GM19324 (cell line): Measurements from ENCODE around the gene SLC35B1.
A peak's percentile ranks its signal among the peaks of the same experiment; 100 is the strongest.

Source experiments
- ATAC-seq: cut with Tn5 transposase; IDR thresholded peaks from one replicate; pipeline ENCODE4 v1.9.1; 2021; ENCODE audit warnings: mild to moderate bottlenecking, moderate library complexity; ENCODE audit not compliant: unreplicated experiment, low FRiP score

Gene SLC35B1

DNA sequence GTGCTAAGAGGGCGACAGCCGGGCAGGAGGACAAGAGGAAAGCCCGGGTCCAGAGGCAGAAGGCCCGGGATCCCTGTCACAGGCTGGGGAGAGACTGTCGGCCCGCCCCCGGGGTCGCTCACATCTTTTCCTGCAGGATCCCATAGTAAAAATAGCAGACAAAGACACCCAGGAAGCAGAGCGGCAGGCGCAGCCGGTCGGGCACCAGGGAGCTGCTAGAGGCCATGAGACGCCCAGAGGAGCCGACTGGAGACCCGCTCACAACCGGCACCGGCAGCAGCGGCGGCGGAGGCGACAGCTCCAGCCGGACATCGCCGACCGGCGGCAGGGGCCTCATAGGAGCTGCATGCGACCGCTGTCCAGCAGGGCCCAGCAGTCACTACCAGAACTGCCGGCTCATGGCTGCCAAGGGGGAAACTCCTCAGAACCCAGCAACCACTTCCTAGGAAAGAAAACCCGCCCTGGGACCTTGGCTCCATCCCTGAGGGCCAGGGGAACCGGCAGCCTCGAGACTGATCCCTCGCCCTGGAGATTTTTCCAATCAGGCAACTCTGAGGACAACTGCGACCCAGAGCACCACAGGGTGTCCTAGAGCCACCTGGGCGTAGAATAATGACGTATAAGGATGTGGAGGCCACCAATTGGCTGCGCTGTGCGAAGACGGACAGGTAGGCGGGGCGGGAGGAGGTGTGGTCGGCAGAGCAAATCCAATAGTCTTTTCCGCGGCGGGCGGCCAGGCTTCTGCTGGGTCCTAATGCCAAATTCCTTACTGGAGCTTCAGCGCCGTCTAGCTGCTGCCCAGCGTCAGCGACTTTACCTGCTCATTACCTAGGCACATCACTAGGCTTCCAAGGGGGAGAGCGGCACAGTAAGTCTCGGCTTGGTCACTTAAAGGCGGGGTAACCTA is at the start of gene SLC35B1:
TSS of gene SLC35B1 (minus strand) at position 357 of the 907 bp plus-strand sequence. CDS start at position 226, 131 bp downstream.
- peak; percentile 93 for ATAC-seq

- no peak for ATAC-seq
Measured at GRCh38 chr17:49757151-49757777, 49.5 kb upstream of the SLC35B1 start.

DNA sequence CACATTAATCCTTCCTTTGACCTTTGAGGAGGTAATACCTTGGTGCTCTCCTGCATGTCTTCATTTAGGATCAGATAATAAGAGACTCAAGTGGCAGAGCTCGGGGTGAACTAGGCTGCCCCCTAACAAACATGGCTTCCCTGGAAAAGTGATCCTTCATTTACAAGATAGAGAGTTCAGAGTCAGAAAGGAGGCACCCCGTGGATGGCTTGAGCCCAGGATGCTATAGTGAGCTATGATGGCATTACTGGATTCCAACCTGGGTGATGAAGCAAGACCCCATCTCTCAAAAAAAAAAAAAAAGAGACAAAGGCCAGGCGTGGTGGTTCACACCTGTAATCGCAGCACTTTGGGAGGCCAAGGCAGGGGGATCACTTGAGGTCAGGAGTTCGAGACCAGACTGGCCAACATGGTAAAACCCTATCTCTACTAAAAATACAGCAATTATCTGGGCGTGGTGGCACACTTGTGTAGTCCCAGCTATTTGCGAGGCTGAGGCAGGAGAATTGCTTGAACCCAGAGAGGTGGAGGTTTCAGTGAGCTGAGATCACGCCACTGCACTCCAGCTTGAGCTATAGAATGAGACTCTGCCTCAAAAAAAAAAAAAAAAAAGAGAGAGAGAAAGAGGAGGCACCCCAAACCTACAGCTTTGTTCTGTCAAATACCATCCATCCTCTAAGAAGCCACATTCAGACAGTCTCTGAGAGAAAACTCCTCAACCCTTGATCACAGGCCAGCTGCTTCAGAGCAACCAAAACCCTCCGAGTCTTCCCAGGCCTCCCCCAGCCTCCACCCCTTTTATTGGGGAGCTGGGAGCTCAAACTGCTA is 48.8 kb upstream of the SLC35B1 start:
- no peak for ATAC-seq

- ATAC-seq, result no peak
Measured at GRCh38 chr17:49755663-49756283, 48.0 kb upstream of the SLC35B1 start.

GRCh38 chr17:49753959-49754391 is 46.2 kb upstream of the SLC35B1 start:
- ATAC-seq, result no peak

- no peak for ATAC-seq
Measured at GRCh38 chr17:49752508-49752907, 44.7 kb upstream of the SLC35B1 start.

GRCh38 chr17:49749730-49750129 is 42.0 kb upstream of the SLC35B1 start:
- no peak for ATAC-seq

- peak; percentile 69 for ATAC-seq
Measured at GRCh38 chr17:49748791-49749190, 41.0 kb upstream of the SLC35B1 start.

DNA sequence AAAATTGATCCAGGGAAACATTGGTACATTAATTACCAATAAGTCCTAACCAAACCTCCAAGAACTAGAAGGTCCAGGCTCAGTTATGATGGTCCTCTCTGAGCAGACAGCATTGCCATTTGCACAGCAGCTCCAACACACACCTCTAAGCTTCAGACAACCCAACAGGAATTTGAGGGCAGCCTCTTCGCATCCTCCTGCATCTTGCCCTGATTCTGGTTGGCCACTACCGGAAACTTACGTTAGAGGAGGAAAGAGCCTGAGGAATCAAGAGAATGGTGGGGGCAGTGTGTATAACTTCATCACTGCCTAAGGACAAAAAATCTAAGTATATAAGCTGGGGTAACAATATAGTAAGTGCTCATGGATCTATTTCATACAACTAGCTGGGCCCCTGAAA is 40.5 kb upstream of the SLC35B1 start:
- ATAC-seq, result no peak

DNA sequence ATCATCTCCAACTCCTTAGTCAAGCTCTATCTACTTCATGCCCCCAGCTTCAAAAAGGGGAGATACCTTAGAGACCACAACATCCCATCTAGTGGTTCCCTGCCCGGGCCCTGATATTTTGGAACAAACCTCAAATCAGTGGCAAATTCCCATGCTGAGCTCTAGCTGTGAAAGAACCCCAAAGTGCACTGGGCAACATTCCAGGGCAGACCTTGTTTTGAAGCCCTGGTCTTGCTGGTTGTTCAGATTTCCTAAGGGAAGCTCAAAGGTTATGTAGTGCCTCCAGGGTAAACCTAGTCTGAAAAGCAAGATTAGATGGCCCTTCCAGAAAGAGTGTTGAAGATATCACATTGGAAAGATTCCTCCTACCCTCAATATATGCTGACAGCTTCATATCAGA is 39.9 kb upstream of the SLC35B1 start:
- ATAC-seq, result no peak

DNA sequence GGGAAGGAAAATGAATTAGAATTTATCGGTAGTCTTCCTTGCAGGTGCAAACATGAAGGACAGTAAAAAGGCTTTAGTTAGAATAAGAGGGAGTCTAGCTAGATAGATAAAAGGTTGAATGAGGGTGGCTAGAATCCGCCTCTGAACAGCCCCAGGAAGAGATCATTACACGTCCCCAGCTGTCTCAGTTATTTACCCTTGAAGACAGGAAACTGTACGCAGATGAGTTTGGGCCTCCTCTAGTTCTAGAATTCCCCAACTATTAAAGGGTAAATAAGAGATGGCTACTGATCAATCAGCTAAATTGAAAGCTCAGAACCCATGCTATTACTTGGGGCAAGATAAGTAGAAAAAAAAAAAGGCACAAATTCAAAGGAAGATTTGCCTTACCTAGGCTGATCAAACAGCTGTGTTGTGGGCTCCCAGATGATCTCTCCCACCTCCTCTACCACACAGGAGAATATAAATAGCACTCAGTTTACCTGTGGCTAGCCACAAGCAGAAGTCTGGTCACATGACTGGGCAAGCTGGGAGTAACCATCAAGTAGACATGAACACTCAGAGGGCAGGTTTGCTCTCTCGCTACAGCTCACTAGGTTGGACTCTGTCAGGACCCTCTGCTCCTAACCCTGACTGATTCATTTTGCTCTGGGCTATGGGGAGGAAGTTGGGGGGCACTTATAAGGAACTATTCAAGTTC is 39.2 kb upstream of the SLC35B1 start:
- ATAC-seq, result peak; percentile 59

GRCh38 chr17:49745175-49746139 is 37.7 kb upstream of the SLC35B1 start:
- no peak for ATAC-seq

GRCh38 chr17:49742166-49742638 is 34.4 kb upstream of the SLC35B1 start:
- no peak for ATAC-seq

- ATAC-seq, result no peak
Measured at GRCh38 chr17:49741692-49742076, 33.9 kb upstream of the SLC35B1 start.

DNA sequence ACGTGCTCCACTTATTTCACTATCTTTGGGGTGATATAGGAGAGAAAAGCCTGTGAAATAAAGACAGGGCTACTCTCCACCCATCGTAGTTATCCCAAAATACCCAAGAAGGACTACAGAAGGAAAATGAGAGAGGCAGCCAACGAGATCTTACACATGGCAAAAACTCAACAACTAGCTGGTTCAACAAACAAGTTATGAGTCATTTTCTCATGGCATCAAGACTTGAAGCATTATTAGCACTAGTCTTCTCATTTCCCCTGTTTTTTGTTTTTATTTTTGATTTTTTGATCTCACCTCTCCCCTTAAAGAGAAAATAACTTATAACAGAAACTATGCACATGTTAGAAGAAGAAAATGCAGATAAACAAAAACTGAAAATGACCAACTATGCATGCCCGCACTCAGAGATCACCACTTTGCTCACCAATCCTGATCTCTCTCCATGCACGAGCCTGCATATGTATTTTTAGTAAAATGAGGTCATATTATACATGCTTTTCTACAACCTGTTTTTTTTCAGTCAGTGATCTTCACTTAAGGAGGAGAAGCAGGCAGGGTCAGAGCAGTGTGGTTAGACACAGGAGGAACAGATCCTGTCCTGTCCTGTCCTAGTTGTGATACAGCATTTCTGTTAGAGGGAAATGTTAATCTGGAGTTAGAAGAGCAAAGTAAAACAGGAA is 33.4 kb upstream of the SLC35B1 start:
- ATAC-seq, result no peak

GRCh38 chr17:49739641-49740271 is 32.0 kb upstream of the SLC35B1 start:
- ATAC-seq, result peak; percentile 69

DNA sequence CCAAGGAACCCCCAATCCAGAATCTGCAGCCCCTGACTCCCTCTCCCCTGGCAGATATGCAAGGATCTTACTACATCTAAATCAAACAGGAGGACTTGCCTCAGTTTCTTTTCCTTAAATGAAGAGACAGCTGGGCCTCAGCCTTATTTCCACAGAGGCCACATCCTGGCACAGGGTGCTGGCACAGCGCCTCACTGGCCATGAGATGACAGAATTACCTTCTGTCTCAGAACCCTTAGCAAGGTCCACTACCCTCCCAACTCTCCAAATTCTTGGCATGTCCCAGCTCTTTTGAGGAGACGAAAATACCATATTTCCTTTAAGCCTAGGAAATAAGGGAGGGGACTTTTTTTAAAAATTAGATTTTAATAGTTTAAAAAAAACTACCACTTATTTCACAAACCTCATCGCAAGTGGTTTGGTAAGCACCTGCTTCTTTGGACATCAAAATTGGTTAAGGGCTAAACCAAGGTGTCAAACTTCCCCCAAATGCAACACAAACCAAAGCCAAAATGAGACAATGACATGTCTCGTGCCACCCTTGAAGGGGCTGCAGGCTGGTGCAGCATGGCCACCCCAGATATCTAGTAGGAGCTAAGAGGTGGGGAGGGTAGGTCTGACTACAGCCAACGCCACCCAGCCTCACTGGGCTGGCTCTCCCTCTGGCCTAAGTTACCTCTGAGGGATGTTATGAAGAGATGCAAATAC is 30.8 kb upstream of the SLC35B1 start:
- ATAC-seq, result no peak
